ENCODE measurements around the gene BDKRB2. TPM values are rescaled to one million over a fixed set of nuclear protein-coding genes. Genes with fewer than 3 reads are reported as not detected.
"Not testable (repeated sequence)": the region's sequence is repeated elsewhere in the genome, so short reads cannot be mapped to it uniquely, and the experiment has no call there.

Gene BDKRB2
- total and polyA plus RNA-seq, 8 donors, result 3.8 to 9.6 (median 6.6) TPM

DNA sequence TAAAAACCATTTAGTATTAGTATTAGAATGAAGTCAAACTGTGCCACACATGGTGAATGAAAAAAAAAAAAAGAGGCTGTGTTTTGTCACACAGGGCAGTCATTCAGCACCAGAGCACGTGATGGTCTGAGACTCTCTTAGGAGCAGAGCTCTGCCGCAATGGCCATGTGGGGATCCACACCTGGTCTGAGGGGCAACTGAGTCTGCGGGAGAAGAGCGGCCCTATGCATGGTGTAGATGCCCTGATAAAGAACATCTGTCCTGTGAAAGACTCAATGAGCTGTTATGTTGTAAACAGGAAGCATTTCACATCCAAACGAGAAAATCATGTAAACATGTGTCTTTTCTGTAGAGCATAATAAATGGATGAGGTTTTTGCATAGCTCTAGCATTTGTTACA lies 39.1 kb downstream of the BDKRB2 start:
- Histone ChIP-seq H3K4me3 (no peak overlapping the region), H3K36me3 (peaks cover 0 to 15% (median 2%) of the 10 kb centered on the region in 3 donors), H3K27me3 (no peaks in the 10 kb centered on the region), H3K4me1 (no peaks in the 10 kb centered on the region), H3K9me3 (no peaks in the 10 kb centered on the region), H3K27ac (no peak overlapping the region)
- no peak for FAIRE-seq
- TF ChIP-seq, protein P1, sequence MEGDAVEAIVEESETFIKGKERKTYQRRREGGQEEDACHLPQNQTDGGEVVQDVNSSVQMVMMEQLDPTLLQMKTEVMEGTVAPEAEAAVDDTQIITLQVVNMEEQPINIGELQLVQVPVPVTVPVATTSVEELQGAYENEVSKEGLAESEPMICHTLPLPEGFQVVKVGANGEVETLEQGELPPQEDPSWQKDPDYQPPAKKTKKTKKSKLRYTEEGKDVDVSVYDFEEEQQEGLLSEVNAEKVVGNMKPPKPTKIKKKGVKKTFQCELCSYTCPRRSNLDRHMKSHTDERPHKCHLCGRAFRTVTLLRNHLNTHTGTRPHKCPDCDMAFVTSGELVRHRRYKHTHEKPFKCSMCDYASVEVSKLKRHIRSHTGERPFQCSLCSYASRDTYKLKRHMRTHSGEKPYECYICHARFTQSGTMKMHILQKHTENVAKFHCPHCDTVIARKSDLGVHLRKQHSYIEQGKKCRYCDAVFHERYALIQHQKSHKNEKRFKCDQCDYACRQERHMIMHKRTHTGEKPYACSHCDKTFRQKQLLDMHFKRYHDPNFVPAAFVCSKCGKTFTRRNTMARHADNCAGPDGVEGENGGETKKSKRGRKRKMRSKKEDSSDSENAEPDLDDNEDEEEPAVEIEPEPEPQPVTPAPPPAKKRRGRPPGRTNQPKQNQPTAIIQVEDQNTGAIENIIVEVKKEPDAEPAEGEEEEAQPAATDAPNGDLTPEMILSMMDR (IDR thresholded peaks at IDR 0.05), result no peak
- WGBS, 2 donors, result 69 to 75% methylated on average over 5 of the region's 5 CpGs
- intact Hi-C loops (cut with DNase I), result no loop called here
- ATAC-seq, result no peak
- DNase-seq, result no peak

- H3K9me3 ChIP-seq; FAIRE-seq; H3K4me1 ChIP-seq; H3K4me3 ChIP-seq; DNase-seq; intact Hi-C loops (cut with DNase I); ATAC-seq; H3K27me3 ChIP-seq; H3K27ac ChIP-seq: not testable (repeated sequence)
- 90 to 98% methylated on average over 3 of the region's 3 CpGs for WGBS, 2 donors
- peaks cover 0 to 15% (median 2%) of the 10 kb centered on the region in 3 donors for H3K36me3 ChIP-seq
These were observed 40.4 kb downstream of the BDKRB2 start for GRCh38 chr14:96245074-96245473.

GRCh38 chr14:96245710-96246538 lies 41.3 kb downstream of the BDKRB2 start:
- FAIRE-seq, result no peak
- WGBS, 2 donors, result 84 to 90% methylated on average over 3 of the region's 3 CpGs
- intact Hi-C loops (cut with DNase I), result no loop called here
- Histone ChIP-seq H3K4me1 (no peaks in the 10 kb centered on the region), H3K4me3 (no peak overlapping the region), H3K27ac (no peak overlapping the region), H3K9me3 (no peaks in the 10 kb centered on the region), H3K27me3 (no peaks in the 10 kb centered on the region), H3K36me3 (peaks cover 0 to 10% (median 2%) of the 10 kb centered on the region in 3 donors)
- no peak for DNase-seq
- no peak for ATAC-seq
- TF ChIP-seq, protein P1 (IDR thresholded peaks at IDR 0.05), result no peak

DNA sequence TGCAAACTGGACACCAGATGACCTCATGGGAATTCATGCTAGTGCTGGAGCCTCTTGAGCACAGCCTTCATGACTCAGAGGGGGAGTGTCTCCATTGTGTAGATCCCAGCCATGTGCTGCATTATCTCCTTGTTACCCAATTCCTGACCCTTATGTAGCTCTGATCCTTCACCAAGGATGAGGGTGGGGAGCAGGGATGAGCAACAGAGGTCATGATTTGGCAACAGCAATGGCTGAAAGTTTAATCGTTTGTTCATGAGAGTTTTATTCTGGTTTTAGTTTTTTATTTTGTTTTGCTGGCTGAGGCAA lies 41.9 kb downstream of the BDKRB2 start:
- Histone ChIP-seq H3K4me3 (no peak overlapping the region), H3K9me3 (no peaks in the 10 kb centered on the region), H3K27ac (no peak overlapping the region), H3K27me3 (no peaks in the 10 kb centered on the region), H3K4me1 (no peaks in the 10 kb centered on the region), H3K36me3 (peaks cover 0 to 7% (median 0%) of the 10 kb centered on the region in 3 donors)
- DNase-seq, result no peak
- TF ChIP-seq, protein P1 (IDR thresholded peaks at IDR 0.05), result no peak
- intact Hi-C loops (cut with DNase I), result no loop called here
- FAIRE-seq, result no peak
- 57 to 81% methylated on average over 1 of the region's 1 CpG for WGBS, 2 donors
- ATAC-seq, result peak in 3 of 4 donors; percentile 44 to 71 (median 54)

DNA sequence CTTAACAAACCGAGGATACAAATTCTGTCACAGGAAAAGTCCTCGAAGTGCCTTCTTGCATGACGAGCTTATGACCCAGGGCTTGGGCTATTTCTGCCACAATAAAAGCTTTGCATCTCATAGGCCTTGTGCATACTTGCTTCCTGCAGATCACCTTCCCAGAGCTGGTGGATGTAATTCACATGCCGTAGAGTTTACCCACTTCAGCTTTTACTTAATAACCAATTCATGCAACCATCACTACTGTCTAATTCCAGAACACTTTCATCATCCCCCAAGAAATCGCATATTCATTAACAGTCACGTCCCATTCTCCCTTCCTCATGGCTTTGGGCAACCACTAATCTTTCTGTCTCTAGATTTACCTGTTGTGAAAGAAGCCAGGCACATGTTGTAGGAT lies 42.4 kb downstream of the BDKRB2 start:
- intact Hi-C loops (cut with DNase I), result no loop called here
- no peak for ATAC-seq
- Histone ChIP-seq H3K27ac (no peak overlapping the region), H3K9me3 (no peaks in the 10 kb centered on the region), H3K27me3 (no peaks in the 10 kb centered on the region), H3K36me3 (peaks cover 0 to 1% (median 0%) of the 10 kb centered on the region in 3 donors), H3K4me3 (no peak overlapping the region), H3K4me1 (no peaks in the 10 kb centered on the region)
- WGBS, 2 donors, result 72 to 84% methylated on average over 6 of the region's 6 CpGs
- TF ChIP-seq, protein P1 (IDR thresholded peaks at IDR 0.05), result no peak
- no peak for DNase-seq
- FAIRE-seq, result no peak

All from pancreas (tissue), 10 donors.